Hepatocyte (in vitro differentiated cells): ENCODE measurements around the gene SMIM33.

Experiments
- CTCF ChIP-seq: fragments of 200-600 bp; sonication (generic); IDR thresholded peaks from 2 replicates; pipeline ENCODE4 v1.5.1; 2016; ENCODE audit warnings: antibody characterized with exemption, mild to moderate bottlenecking; ENCODE audit not compliant: poor library complexity
- EZH2 ChIP-seq: fragments of 200-600 bp; sonication (generic); IDR thresholded peaks from 2 replicates; pipeline ENCODE4 v1.6.1; 2016; ENCODE audit warnings: antibody characterized with exemption, mild to moderate bottlenecking, borderline replicate concordance

- no peak for TF ChIP-seq CTCF
- TF ChIP-seq EZH2 = no peak
Observed at GRCh38 chr5:139470821-139471300, at the start of gene SMIM33.
